Stimulated activated CD8-positive, alpha-beta memory T cell treated with anti-CD3 and anti-CD28 coated beads, Interleukin-15, amount 100 ng/mL, for 24 hours (primary cell): ENCODE results near the gene CARD11.

Source experiments
- DNase-seq: peaks from one replicate; pipeline ENCODE4 v3.0.0-alpha.2; 2020; ENCODE audit warnings: low read depth

Gene CARD11

DNA sequence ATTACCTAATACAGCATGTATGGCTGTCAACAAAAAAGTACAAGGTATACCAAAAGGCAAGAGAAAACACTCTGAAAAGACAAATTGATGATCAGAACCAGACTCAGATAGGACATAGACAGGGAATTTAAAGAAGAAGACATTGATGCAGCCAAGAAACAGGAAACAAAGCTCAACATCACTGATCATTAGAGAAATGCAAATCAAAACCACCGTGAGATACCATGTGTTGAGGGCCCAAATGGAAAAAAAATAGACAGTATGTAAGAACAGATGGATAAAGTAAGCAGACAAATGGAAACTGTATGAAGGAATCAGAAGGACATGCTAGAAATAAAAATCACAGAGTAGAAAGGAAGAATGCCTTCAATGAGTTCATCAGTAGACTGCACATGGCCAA is 23.3 kb downstream of the CARD11 start:
- no peak for DNase-seq

- no peak for DNase-seq
Observed at GRCh38 chr7:3019801-3020200, 23.9 kb downstream of the CARD11 start.

GRCh38 chr7:3013975-3014792 is 29.5 kb downstream of the CARD11 start:
- DNase-seq = no peak

GRCh38 chr7:3011211-3011852 is 32.3 kb downstream of the CARD11 start:
- no peak for DNase-seq

DNA sequence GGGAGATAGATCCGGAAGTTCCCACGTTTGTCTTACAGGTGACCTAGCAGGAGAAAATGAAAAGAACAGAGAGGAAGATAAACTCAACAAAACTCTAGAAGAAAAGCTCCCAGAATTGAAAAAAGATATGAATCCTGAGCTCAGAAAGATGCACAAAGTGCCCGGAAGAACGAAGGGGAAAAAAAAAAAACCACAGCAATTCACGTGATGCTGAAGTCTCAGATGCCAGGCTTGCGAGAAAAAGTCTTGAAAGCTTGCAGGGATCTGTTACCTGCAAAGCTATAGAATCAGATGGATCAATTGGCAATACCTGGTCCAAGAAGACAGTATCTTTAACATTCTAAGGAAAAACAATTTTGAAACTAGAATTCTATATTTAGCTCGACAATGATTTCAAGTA is 33.5 kb downstream of the CARD11 start:
- no peak for DNase-seq

DNA sequence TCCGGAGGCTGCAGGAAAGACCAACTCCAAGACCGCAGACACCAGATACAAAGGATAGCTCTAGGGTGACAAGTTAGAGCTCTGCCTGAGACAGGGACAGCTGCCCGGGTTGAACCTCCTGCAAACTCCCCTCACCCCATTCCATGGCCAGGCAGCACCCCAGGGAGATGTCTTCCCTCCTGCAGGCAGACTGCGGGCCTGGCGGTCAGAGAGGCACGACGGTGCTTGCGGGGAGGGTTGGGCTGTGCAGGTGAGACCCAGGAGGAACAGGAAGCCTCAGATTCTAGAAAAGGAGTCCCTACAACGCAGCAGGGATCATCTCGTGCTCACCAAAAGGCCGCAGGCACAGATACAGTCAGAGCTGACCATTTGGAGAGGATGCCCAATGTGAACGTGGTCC is 34.6 kb downstream of the CARD11 start:
- DNase-seq = no peak

DNA sequence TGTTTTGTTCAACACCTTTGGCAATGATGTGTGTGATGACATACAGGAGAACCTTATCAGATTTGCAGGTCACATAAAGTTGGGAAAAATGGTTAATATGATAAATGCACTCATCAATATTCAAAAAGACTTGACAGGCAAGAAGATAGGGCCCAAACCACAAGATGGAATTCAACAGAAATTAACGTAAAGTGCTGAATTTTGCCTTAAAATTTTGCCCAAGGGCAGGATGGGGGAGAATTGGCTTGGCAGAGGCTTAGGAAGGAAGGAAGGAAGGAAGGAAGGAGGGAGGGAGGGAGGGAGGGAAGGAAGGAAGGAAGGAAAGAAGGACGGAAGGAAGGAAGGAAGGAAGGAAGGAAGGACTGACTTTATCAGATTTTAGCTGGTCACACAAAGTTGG is 35.3 kb downstream of the CARD11 start:
- DNase-seq = no peak

DNA sequence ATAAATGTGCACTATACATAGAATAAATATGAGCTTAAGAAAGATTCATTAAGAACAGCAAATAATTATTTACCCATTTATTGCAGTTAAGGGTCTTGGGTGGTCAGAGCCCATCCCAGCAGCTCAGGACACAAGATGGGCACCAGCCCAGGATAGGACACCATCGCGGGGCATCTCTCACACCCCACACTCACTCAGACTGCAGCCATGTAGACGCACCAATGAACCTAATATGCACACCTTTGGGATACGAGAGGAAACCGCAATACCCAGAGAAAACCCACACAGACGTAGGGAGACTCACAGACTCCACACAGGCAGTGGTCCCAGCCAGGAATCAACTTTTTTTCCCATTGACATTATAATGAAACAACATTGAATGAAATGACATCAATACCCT is 36.0 kb downstream of the CARD11 start:
- no peak for DNase-seq

DNA sequence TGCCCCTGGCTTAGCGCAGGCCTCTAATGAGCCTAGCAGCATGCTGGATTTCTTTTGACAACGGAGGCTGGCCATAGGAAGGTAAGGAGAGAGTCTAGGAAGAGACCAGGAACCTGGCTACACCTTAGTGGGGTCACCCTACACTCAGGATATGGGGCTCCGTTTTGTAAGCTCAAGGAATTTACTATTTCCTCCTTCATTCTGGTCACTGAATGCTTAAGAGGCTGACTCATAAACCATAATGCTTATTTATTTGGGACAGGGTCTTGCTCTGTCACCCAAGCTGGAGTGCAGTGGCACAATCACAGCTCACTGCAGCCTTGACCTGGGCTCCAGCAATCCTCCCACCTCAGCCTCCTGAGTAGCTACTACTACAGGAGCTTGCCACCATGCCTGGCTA is 38.4 kb downstream of the CARD11 start:
- no peak for DNase-seq

DNA sequence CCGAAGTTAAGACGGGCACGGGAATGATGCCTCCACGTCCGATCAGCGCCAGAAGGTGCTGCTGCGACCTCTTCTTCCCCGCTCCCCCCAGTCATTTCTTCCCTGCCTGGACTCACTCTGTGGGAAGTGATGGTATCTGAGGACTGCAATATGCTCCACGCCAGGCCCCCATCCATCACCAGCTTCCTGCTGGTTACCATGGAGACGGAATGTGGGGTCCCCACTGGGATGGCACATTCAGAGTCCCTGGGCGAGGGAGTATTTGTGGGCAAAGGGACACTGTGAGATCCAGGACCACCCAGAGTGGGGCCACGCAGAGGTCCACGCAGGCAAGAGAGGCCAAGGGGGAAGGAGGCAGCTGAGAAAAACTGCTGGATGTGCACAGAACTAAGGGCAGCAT is 39.7 kb downstream of the CARD11 start:
- DNase-seq = no peak

- DNase-seq = no peak
Observed at GRCh38 chr7:3002631-3003030, 41.0 kb downstream of the CARD11 start.

- no peak for DNase-seq
Observed at GRCh38 chr7:3000566-3000965, 43.1 kb downstream of the CARD11 start.

DNA sequence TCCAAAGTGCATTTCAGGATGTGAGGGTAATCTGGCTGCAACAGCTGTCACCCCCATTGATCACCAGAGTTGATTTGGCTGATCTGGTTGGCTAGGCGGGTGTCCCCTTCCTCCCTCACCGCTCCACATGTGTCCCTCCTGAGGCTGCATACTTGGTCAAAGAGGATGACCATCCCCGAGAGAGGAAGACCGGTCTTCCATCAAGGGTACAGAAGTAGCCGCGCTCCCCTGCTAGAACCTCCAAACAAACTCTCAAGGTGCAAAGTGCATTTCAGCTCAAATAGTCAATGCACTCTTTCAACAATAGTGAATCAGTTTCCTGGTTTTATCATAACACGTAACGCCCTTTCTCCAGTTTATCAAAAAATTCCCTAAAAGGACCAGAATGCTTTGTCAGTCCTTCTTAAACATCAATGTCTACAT is 44.6 kb downstream of the CARD11 start:
- no peak for DNase-seq

- no peak for DNase-seq
Observed at GRCh38 chr7:2997014-2997413, 46.7 kb downstream of the CARD11 start.

DNA sequence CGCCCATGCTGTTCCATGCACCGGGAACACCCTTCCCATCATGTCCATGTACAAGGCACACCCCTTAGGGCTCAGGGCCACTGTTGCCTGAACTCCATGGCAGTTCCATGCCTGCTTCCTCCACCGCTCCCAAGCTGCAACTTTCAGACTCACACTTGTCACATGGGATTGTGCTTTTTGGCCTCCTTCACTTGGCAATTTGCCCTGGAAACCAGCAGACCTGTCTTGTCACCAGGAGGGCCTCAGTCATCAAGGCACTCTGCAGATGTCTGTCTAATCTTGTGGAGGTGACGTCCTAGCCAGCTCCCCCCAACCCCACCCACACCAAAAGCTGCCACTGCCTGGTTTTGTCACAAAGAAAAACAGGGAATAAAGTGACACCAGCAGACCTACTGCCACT is 47.5 kb downstream of the CARD11 start:
- DNase-seq = no peak

GRCh38 chr7:2993868-2994267 is 49.8 kb downstream of the CARD11 start:
- no peak for DNase-seq

GRCh38 chr7:2993396-2993795 is 50.3 kb downstream of the CARD11 start:
- DNase-seq = no peak

- DNase-seq = no peak
Observed at GRCh38 chr7:2990949-2991470, 52.7 kb downstream of the CARD11 start.

- no peak for DNase-seq
Observed at GRCh38 chr7:2986561-2986960, 57.1 kb downstream of the CARD11 start.

- DNase-seq = no peak
Observed at GRCh38 chr7:2985866-2986265, 57.8 kb downstream of the CARD11 start.

- DNase-seq = no peak
Observed at GRCh38 chr7:2984091-2984490, 59.6 kb downstream of the CARD11 start.

DNA sequence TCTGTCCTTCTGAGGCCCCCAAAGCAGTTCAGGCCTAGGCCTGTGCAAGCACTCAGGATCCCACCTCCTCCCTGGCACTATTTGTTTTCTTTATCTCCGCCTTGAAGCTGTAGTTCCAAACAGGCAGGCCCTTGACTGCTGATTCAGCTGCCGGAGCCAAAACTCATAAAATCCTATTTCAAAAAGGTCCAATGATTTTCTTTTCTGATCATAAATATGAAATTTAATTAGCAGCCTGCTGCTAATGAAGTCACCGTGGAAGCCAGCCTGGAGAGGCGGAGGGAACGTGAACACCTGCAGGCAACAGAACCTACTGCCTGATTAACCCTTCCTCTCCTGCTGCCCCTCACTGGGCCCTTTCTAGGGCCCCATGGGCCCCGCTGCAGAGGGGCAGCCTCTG is 60.1 kb downstream of the CARD11 start:
- no peak for DNase-seq

- peak; percentile 28 for DNase-seq
Observed at GRCh38 chr7:2982831-2983230, 60.8 kb downstream of the CARD11 start.

DNA sequence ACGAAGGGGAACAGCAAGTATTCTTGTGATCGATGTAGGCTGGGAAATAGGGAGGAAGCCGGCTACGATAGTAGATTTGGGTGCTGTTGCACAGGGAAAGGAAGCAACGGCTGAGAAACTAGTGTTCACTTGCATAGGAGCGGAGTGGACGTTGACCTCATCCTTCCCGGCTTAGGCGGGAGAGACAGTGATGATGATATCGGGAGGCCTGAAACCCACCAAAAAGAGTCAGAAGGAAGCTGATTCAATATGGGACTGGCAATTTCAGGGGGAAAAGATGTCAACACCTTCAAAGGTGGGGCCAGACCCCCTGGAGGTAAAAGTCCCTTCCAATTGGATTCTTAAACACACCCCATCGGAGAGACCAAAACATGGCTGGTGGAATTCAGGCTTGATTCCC is 61.3 kb downstream of the CARD11 start:
- no peak for DNase-seq
